Measurements from ENCODE around the gene RPL27. TPM values are rescaled to one million over a fixed set of nuclear protein-coding genes. Genes with fewer than 3 reads are reported as not detected.
"Not testable (repeated sequence)": the region's sequence is repeated elsewhere in the genome, so short reads cannot be mapped to it uniquely, and the experiment has no call there.

RPL27 gene
- total RNA-seq, 2 experiments from 2014 or later, result 1,552 to 1,589 TPM

DNA sequence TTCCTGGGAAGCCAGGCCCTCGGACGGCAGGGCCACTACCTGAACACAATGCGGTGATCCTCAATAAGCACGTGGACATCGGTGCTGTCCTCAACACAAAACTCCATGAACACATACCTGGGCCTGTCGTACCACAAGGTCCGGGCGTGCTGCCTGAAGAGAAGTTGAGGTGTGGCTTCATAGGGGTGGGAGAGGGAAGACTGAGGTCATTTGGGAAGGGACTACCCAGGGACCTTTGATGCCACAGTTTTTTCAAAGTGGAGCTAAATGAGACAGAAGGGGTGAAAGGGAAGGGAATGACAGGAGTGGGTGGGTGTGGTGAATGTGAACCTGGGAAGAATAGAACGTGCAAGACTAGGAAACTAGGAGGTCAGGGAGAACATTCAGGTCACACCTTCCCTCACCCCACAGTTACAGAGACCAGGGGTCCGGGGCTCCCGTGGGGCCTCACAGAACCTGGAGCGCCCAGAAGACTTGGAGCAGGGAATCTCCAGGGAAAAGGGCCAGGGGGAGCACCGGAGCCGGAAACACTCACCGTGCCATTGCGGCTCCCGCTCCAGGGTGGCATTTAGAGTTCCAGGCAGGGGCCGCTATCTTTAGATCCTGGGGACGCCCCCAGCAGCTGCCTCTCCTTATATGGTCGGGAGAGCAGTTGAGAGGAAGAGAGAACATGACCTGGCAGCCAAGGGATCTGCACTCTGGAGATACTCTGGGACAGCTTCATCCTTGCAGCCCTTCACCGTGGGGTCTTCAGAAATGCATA, 18.5 kb upstream of the RPL27 start, which contains the start of gene PTGES3L:
Gene PTGES3L (minus strand): TSS at position 570 of the 763 bp plus-strand sequence. CDS start 27 bp downstream, at position 543.
- H3K9me3 Mint-ChIP-seq, result no peaks in the 10 kb centered on the region
- ChIA-PET CTCF (interaction anchor here (1.8 kb wide), 1 partner anchor 18 kb away, joined by 17 read pairs; the partner anchor contains the start of gene RPL27), POLR2A (interaction anchor here (1.7 kb wide), 1 partner anchor 19 kb away, joined by 7 read pairs; the partner anchor contains the start of gene RPL27)
- H3K4me1 Mint-ChIP-seq (ENCODE audit: low read depth), result peaks cover 28% of the 10 kb centered on the region
- intact Hi-C loops (cut with micrococcal nuclease), result loop anchor here (1.0 to 5.0 kb wide), 3 partner anchors 15 to 132 kb away; partner anchors contain the start of genes AARSD1 and RPL27
- peaks cover 16% of the 10 kb centered on the region for H3K36me3 Mint-ChIP-seq
- no peaks in the 10 kb centered on the region for H3K27me3 Mint-ChIP-seq
- H3K27ac Mint-ChIP-seq, result peak within 1 kb of the TSS; percentile 88
- DNase-seq, result peak; percentile 60
- H3K4me3 Mint-ChIP-seq, result peak within 1 kb of the TSS; percentile 99

DNA sequence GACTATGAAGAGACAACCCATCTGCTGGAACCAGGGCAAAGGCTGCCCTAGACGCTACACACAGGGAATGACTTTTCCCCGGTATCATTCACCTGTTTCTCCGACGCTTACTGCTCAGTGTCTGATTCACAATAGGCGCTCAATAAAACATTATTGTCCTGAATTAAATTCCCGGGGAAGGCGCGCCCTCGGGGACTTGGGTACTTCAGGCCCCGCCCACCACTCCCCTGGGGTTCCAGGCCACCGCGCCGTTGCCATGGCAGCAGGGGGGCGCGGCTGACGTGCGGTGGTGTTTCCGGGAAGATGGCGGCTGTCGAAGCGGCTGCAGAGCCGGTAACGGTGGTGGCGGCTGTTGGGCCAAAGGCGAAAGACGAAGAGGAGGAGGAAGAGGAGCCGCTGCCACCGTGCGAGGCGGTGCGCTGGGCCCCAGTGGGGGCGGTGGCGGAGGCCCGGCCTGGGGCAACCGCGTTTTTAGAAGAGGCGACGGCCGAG, 17.9 kb upstream of the RPL27 start, which contains the start of gene RUNDC1:
Gene RUNDC1 (plus strand): TSS at position 292 of the 492 bp plus-strand sequence. CDS start 12 bp downstream, at position 304.
- Mint-ChIP-seq H3K4me1 (ENCODE audit: low read depth) (peaks cover 28% of the 10 kb centered on the region), H3K27me3 (no peaks in the 10 kb centered on the region), H3K27ac (peak within 1 kb of the TSS; percentile 88), H3K36me3 (peaks cover 19% of the 10 kb centered on the region), H3K4me3 (peak within 1 kb of the TSS; percentile 99), H3K9me3 (no peaks in the 10 kb centered on the region)
- peak; percentile 94 for DNase-seq
- ChIA-PET CTCF (interaction anchor here (1.8 kb wide), 1 partner anchor 18 kb away, joined by 17 read pairs; the partner anchor contains the start of gene RPL27), POLR2A (interaction anchor here (0.7 to 1.7 kb wide), 2 partner anchors 17 to 18 kb away, joined by 3 to 7 read pairs; partner anchors contain the start of gene RPL27)
- intact Hi-C loops (cut with micrococcal nuclease), result loop anchor here (1.0 to 5.0 kb wide), 3 partner anchors 16 to 133 kb away; partner anchors contain the start of genes AARSD1 and RPL27

DNA sequence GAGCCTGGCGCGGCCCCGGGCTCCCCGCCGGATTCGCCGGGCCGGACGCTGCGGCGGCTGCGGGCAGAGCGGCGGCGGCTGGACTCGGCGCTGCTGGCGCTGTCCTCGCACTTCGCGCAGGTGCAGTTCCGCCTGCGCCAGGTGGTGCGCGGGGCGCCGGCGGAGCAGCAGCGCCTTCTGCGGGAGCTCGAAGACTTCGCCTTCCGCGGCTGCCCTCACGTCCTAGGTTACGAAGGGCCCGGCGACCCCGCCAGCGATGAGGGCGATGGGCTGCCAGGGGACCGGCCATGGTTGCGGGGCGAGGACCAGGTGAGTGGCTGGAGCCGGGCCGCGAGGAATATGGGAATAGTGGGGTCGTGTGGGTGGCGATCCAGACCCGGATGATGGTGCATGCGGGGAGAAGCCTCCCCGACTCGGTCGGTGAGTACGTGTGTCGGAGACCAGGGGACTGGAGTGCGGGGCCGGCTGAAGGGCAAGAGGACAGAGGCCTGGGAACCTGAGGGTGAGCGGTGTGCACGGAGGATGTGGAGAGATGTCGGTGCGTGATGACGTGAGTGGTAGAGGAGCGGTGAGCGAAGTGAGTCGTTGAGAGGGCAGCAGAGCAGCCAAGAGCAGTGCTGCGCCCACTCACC, 17.3 kb upstream of the RPL27 start:
- CTCF ChIA-PET, result interaction anchor here (1.8 kb wide), 1 partner anchor 17 kb away, joined by 17 read pairs; the partner anchor contains the start of gene RPL27
- intact Hi-C loops (cut with micrococcal nuclease), result loop anchor here (1.0 to 5.0 kb wide), 3 partner anchors 17 to 134 kb away; partner anchors contain the start of genes AARSD1 and RPL27

DNA sequence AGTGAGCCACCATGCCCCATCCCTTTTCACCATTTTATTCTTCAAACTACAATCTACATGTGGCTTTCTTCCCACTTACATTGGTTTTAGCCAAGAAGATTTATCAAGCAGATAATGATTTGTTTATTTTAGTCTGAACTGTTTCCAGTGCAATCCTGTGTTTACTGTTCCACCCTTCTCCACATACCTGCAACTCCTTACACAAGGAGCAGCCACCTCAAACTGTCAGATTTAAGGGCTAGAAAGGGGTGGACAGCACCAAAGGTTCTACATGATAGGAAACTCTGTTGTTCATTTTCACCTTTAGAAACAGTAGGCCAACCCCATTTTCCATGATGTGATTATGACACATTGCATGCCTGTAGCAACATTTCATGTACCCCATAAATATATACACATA, 16.0 kb upstream of the RPL27 start:
- Mint-ChIP-seq H3K27me3 (no peaks in the 10 kb centered on the region), H3K27ac (no peak overlapping the region), H3K36me3 (peaks cover 29% of the 10 kb centered on the region), H3K4me1 (ENCODE audit: low read depth) (peaks cover 28% of the 10 kb centered on the region), H3K9me3 (no peaks in the 10 kb centered on the region), H3K4me3 (no peak overlapping the region)
- intact Hi-C loops (cut with micrococcal nuclease), result loop anchor here (5.0 kb wide), 1 partner anchor 135 kb away; no protein-coding TSS in a partner anchor
- no peak for DNase-seq
- ChIA-PET POLR2A (no interaction called here), CTCF (interaction anchor here (0.6 kb wide), 1 partner anchor 17 kb away, joined by 5 read pairs; no protein-coding TSS in a partner anchor)

More for the DNA sequence above, 17.3 kb upstream of the RPL27 start:
- H3K4me1 Mint-ChIP-seq (ENCODE audit: low read depth), result peaks cover 28% of the 10 kb centered on the region
- peak overlapping the region; percentile 87 for H3K27ac Mint-ChIP-seq
- H3K36me3 Mint-ChIP-seq, result peaks cover 23% of the 10 kb centered on the region
- POLR2A ChIA-PET, result interaction anchor here (0.6 to 0.7 kb wide), 2 partner anchors 17 to 135 kb away, joined by 3 read pairs; no protein-coding TSS in a partner anchor
- H3K9me3 Mint-ChIP-seq, result no peaks in the 10 kb centered on the region
- no peaks in the 10 kb centered on the region for H3K27me3 Mint-ChIP-seq
- peak; percentile 86 for DNase-seq
- peak overlapping the region; percentile 99 for H3K4me3 Mint-ChIP-seq

DNA sequence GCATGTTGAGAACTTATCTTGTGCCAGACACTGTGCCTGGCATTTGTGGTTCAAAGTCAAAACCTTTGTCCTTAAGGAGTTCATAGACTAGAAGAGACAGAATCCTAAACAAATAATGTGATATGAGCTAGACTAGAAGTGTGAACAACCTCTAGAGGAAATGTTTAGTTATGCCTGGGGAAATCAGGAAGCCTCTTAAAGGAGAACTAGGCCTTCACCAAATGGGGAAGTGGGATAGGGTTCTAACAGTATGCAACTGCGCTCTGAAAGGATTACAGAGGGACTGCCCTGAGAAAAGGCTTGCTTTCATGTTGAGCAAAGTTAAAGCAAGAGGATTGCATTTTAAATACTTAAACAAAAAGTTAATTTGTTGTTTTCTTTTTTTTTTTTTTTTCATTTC, 13.0 kb upstream of the RPL27 start:
- no peak for DNase-seq
- H3K36me3 Mint-ChIP-seq, result peaks cover 48% of the 10 kb centered on the region
- H3K27me3 Mint-ChIP-seq, result no peaks in the 10 kb centered on the region
- no peak overlapping the region for H3K4me3 Mint-ChIP-seq
- H3K9me3 Mint-ChIP-seq, result no peaks in the 10 kb centered on the region
- POLR2A ChIA-PET, result no interaction called here
- no peak overlapping the region for H3K27ac Mint-ChIP-seq
- intact Hi-C loops (cut with micrococcal nuclease), result no loop called here
- CTCF ChIA-PET, result interaction anchor here (3.3 kb wide), 1 partner anchor 13 kb away, joined by 15 read pairs; the partner anchor contains the start of gene RPL27
- peaks cover 19% of the 10 kb centered on the region for H3K4me1 Mint-ChIP-seq (ENCODE audit: low read depth)

DNA sequence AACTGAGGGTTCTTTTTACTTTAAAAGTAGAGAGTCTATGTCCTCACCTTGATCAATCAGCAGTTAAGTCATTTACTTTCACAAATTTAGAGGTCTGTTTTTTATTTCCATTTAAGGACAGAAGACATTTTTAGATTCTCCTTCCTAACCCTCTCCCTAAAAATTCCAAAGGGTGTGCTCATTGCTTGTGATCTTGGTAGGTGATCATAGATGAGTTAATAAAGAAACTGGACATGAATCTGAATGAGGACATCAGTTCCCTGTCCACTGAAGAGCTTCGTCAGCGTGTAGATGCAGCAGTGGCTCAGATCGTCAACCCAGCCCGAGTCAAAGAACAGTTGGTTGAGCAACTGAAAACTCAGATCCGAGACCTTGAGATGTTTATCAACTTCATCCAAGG, 9.1 kb upstream of the RPL27 start:
- intact Hi-C loops (cut with micrococcal nuclease), result no loop called here
- Mint-ChIP-seq H3K36me3 (peaks cover 52% of the 10 kb centered on the region), H3K9me3 (no peaks in the 10 kb centered on the region), H3K4me3 (no peak overlapping the region), H3K27ac (no peak overlapping the region), H3K4me1 (ENCODE audit: low read depth) (no peaks in the 10 kb centered on the region), H3K27me3 (no peaks in the 10 kb centered on the region)
- POLR2A ChIA-PET, result no interaction called here
- DNase-seq, result no peak
- CTCF ChIA-PET, result no interaction called here

DNA sequence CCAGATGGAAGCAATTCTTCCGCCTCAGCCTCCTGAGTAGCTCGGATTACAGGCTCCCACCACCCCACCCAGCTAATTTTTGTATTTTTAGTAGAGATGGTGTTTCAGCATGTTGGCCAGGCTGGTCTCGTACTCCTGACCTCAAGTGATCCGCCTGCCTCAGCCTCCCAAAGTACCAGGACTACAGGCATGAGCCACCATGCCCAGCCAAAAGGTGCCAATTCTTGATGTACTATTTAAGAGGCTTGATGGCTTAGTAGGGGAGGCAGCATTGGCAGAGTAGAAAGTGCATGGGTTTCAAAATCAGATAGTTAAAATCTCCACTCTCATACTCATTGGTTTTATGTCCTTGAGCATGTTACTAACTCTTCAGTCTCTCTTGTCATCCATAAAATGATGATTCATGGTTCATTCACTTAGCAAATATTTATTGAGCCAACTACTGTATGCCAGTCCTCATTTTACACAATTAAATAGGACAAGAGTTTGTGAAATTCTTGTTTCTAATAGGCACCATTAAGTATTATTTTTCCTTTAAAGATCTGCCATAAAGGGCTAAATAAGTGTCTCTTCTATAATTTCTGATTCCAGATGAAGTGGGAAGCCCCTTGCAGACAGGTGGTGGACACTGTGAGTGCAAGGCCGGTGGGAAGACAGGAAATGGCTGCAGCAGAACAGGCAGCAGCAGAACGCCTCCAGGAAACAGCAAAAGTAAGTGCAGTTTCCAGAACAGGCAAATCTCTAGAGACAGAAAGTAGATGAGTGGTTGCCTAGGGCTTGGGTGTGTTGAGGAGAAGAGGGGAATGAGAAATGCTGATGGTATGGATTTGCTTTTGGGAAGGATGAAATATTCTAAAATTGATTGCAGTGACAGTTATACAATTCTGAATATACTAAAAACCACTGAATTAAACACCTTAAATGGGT, 8.2 kb upstream of the RPL27 start:
- Mint-ChIP-seq H3K27me3 (no peaks in the 10 kb centered on the region), H3K4me1 (ENCODE audit: low read depth) (no peaks in the 10 kb centered on the region), H3K36me3 (peaks cover 51% of the 10 kb centered on the region), H3K27ac (no peak overlapping the region), H3K9me3 (no peaks in the 10 kb centered on the region), H3K4me3 (no peak overlapping the region)
- POLR2A ChIA-PET, result no interaction called here
- CTCF ChIA-PET, result no interaction called here
- intact Hi-C loops (cut with micrococcal nuclease), result no loop called here
- DNase-seq, result no peak

DNA sequence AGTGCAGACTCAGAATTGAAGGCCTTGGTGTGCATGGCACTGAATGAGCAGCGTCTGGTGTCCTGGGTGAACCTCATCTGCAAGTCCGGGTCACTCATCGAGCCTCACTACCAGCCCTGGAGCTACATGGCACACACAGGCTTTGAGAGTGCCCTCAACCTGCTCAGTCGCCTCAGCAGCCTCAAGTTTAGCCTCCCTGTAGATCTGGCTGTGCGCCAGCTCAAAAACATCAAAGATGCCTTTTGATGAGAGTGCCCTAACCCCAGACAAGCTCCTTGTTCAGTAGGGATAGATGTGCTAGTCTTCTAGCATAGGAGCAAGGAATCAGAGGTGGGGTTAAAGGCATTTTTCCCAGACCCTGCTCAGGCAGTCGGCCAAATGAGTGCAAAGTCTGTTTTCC, 6.7 kb upstream of the RPL27 start:
- Mint-ChIP-seq H3K9me3 (no peaks in the 10 kb centered on the region), H3K4me1 (ENCODE audit: low read depth) (no peaks in the 10 kb centered on the region), H3K36me3 (peaks cover 43% of the 10 kb centered on the region), H3K27me3 (no peaks in the 10 kb centered on the region), H3K4me3 (no peak overlapping the region), H3K27ac (no peak overlapping the region)
- CTCF ChIA-PET, result no interaction called here
- no peak for DNase-seq
- intact Hi-C loops (cut with micrococcal nuclease), result no loop called here
- POLR2A ChIA-PET, result no interaction called here

DNA sequence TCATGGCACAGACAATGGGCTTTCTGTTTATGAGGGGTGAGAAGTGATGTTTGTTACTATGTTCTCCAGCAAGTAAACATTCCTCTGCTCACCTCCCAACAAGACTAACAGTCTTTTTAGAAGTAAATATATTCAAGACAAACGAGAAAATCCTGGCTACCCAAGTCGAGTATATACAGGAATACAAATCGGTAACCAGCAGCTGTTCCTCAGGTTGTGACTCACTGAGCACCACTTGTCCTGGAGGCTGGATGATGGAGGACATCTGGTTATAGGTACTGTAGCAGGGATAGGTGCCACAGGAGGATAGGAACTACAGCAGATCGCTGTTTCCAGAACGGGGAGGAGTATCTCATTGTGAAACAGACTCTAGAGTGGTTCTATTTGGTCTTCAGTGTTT, 5.3 kb upstream of the RPL27 start:
- Mint-ChIP-seq H3K27me3 (no peaks in the 10 kb centered on the region), H3K4me1 (ENCODE audit: low read depth) (peaks cover 10% of the 10 kb centered on the region), H3K9me3 (no peaks in the 10 kb centered on the region), H3K27ac (no peak overlapping the region), H3K36me3 (peaks cover 35% of the 10 kb centered on the region), H3K4me3 (no peak overlapping the region)
- ChIA-PET CTCF (no interaction called here), POLR2A (interaction anchor here (0.6 kb wide), 1 partner anchor 10 kb away, joined by 4 read pairs; no protein-coding TSS in a partner anchor)
- no peak for DNase-seq
- intact Hi-C loops (cut with micrococcal nuclease), result no loop called here

DNA sequence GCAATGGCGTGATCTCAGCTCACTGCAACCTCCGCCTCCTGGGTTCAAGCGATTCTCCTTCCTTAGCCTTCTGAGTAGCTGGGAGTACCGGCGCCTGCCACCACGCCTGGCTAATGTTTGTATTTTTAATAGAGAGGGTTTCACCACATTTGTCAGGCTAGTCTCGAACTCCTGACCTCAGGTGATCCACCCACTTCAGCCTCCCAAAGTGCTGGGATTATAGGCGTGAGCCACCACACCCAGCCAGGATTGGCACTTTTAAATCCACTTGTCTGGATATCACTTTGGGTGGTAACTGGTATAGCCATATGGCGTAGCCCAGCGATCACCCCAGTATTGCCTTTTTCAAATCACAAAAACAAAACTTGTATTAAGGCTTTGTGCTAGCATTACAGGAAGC, 4.3 kb upstream of the RPL27 start:
- peaks cover 38% of the 10 kb centered on the region for H3K36me3 Mint-ChIP-seq
- H3K4me3 Mint-ChIP-seq; H3K27ac Mint-ChIP-seq; intact Hi-C loops (cut with micrococcal nuclease); H3K27me3 Mint-ChIP-seq; DNase-seq; POLR2A ChIA-PET; H3K9me3 Mint-ChIP-seq; CTCF ChIA-PET: not testable (repeated sequence)
- H3K4me1 Mint-ChIP-seq (ENCODE audit: low read depth), result peaks cover 13% of the 10 kb centered on the region

Data from activated CD4-positive, alpha-beta memory T cell treated with anti-CD3 and anti-CD28 coated beads for 36 hours (primary cell).